Fibroblast of lung (primary cell): Measurements from ENCODE around the gene FASTK. TPM values are rescaled to one million over a fixed set of nuclear protein-coding genes. Genes with fewer than 3 reads are reported as not detected.

Experiments
- DNase-seq, 2 donors: peaks; one replicate each; pipeline versions ENCODE4 v3.0.0 to v3.0.0-alpha.2; 2010; ENCODE audit warnings: low read depth in 2 of 2
- H2AFZ ChIP-seq: 2 replicates; pipeline ENCODE4 v1.5.1; 2012; ENCODE audit warnings: low read length, control low read depth, inconsistent platforms
- H3K27ac ChIP-seq: 2 replicates; pipeline ENCODE4 v1.5.1; 2011; ENCODE audit warnings: low read length, control low read depth; ENCODE audit not compliant: insufficient read depth
- H3K27me3 ChIP-seq: 2 replicates; pipeline ENCODE4 v1.5.1; 2011; ENCODE audit warnings: mild to moderate bottlenecking, low read length; ENCODE audit not compliant: control insufficient read depth, insufficient read depth
- H3K36me3 ChIP-seq: 2 replicates; pipeline ENCODE4 v1.5.1; 2011; ENCODE audit warnings: low read length; ENCODE audit not compliant: control insufficient read depth, insufficient read depth
- H3K4me1 ChIP-seq: 2 replicates; pipeline ENCODE4 v1.5.1; 2011; ENCODE audit warnings: low read length; ENCODE audit not compliant: control insufficient read depth, insufficient read depth; ENCODE audit errors: extremely low read depth
- H3K4me2 ChIP-seq: 2 replicates; pipeline ENCODE4 v1.5.1; 2011; ENCODE audit warnings: low read length, control low read depth; ENCODE audit not compliant: insufficient read depth; ENCODE audit errors: extremely low read depth
- H3K4me3 ChIP-seq, 4 experiments: fragments of 200-600 bp in 1 of 4; sonication (generic) in 1 of 4; replicated peaks in 1 of 4; 2 replicates each; pipeline ENCODE4 v1.5.1; 2011 to 2016; ENCODE audit warnings: low read length in 4 of 4, low read depth in 3 of 4, mild to moderate bottlenecking in 3 of 4, control low read depth in 2 of 4, inconsistent platforms in 1 of 4, mixed read lengths in 1 of 4; ENCODE audit not compliant: insufficient read depth in 1 of 4; ENCODE audit errors: control extremely low read depth in 1 of 4
- H3K79me2 ChIP-seq: 2 replicates; pipeline ENCODE4 v1.5.1; 2012; ENCODE audit warnings: mild to moderate bottlenecking, low read length, inconsistent platforms; ENCODE audit not compliant: control insufficient read depth, insufficient read depth
- H3K9ac ChIP-seq: 2 replicates; pipeline ENCODE4 v1.5.1; 2011; ENCODE audit warnings: mild to moderate bottlenecking, low read length, control low read depth; ENCODE audit not compliant: insufficient read depth
- H3K9me3 ChIP-seq: 2 replicates; pipeline ENCODE4 v1.5.1; 2012; ENCODE audit warnings: low read depth, low read length; ENCODE audit not compliant: control insufficient read depth, insufficient read depth
- H4K20me1 ChIP-seq: 2 replicates; pipeline ENCODE4 v1.5.1; 2011; ENCODE audit warnings: low read length; ENCODE audit not compliant: control insufficient read depth, insufficient read depth; ENCODE audit errors: extremely low read depth
- EZH2 ChIP-seq: IDR thresholded peaks from 2 replicates; pipeline ENCODE4 v1.5.1; 2012; ENCODE audit warnings: low read length, control low read depth, mild to moderate bottlenecking; ENCODE audit errors: missing control alignments
- polyA plus RNA-seq, 2 donors: library from polyadenylated mRNA; depleted of rRNA in 1 of 2; stranded (reverse) in 1 of 2; unstranded in 1 of 2; fragments of >200 nt; gene quantifications; 2 replicates each; pipeline ENCODE4 v1.2.1, GENCODE V29; 2011 to 2012; ENCODE audit warnings: missing spikeins in 1 of 2
- total RNA-seq: library from RNA; depleted of rRNA; stranded (reverse); fragments of >200 nt; gene quantifications from 2 replicates; pipeline ENCODE4 v1.2.1, GENCODE V29; 2014
- TF ChIP-seq, protein P1 (sequence below), 2 donors: IDR thresholded peaks in 1 of 2; conservative IDR thresholded peaks in 1 of 2; 1 replicate in 1 of 2; 2 replicates in 1 of 2; pipeline ENCODE4 v1.5.1; 2011 to 2012; ENCODE audit warnings: low read length in 2 of 2, control low read depth in 1 of 2, inconsistent platforms in 1 of 2, low read depth in 1 of 2, mild to moderate bottlenecking in 1 of 2

The FASTK gene
- total and polyA plus RNA-seq, 2 donors (not counting 1 experiment from before 2014, with no cell fraction given) = 33.8 to 69.5 TPM

DNA sequence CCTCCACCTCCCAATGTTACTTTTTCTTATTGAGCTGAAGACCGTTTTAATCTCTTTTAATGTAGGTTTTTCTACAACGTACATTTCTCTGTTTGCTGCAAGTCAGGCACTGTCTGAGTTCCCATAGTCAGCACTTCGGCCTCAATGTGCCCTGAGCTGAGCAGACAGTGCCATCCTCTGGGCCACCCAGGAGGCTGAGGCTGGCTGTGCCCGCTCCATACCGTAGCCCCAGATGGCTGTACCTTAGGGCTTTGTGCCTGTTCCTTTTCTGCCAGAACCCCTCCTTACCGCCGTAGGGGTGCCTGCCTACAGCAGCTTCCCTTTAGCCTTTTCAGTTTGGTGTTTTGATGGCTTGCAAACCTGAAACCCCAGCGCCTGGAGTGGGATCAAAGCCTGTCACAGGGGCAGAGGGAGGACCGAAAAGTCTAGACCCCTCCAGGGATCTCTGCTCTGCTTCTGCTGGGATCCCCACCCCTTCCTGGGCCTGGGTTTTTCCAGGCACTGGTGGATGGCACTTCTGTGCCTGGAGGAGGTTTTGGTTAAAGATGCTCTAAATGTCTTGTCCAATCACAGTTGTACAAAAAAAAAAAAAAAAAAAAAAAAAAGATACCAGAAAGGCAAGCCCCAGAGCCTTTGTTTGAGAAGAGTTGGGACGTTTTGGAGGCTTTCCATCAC is 14.7 kb upstream of the FASTK start:
- Histone ChIP-seq H3K4me1 (peaks cover 3% of the 10 kb centered on the region), H4K20me1 (no peaks in the 10 kb centered on the region), H3K36me3 (no peaks in the 10 kb centered on the region), H2AFZ (no peak overlapping the region), H3K4me3 (no peak overlapping the region), H3K4me2 (no peak overlapping the region), H3K27me3 (no peaks in the 10 kb centered on the region), H3K9me3 (no peaks in the 10 kb centered on the region), H3K79me2 (peaks cover 77% of the 10 kb centered on the region), H3K9ac (no peak overlapping the region), H3K27ac (no peak overlapping the region)
- TF ChIP-seq, protein P1, sequence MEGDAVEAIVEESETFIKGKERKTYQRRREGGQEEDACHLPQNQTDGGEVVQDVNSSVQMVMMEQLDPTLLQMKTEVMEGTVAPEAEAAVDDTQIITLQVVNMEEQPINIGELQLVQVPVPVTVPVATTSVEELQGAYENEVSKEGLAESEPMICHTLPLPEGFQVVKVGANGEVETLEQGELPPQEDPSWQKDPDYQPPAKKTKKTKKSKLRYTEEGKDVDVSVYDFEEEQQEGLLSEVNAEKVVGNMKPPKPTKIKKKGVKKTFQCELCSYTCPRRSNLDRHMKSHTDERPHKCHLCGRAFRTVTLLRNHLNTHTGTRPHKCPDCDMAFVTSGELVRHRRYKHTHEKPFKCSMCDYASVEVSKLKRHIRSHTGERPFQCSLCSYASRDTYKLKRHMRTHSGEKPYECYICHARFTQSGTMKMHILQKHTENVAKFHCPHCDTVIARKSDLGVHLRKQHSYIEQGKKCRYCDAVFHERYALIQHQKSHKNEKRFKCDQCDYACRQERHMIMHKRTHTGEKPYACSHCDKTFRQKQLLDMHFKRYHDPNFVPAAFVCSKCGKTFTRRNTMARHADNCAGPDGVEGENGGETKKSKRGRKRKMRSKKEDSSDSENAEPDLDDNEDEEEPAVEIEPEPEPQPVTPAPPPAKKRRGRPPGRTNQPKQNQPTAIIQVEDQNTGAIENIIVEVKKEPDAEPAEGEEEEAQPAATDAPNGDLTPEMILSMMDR (conservative IDR thresholded peaks at IDR 0.05 in 1 of 2, IDR thresholded peaks at IDR 0.05 in 1 of 2; ENCODE audit: low read depth in 1 of 2, low read length in 2 of 2) = no peak
- no peak for TF ChIP-seq EZH2
- DNase-seq = no peak

DNA sequence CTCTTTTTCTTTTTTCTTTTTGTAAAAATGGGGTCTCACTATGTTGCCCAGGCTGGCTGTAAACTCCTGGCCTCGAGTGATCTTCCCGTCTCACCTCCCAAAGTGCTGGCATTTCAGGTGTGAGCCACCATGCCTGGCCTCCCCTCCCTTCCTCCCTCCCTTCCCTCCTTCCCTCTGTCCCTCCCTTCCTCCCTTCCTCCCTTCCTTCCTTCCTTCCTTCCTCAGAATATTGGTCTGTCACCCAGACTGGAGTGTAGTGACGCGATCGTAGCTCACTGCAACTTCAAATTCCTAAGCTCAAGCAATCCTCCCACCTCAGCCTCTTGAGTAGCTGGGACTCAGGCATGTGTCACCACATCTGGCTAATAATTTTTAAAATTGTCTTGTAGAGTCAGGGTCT is 14.1 kb upstream of the FASTK start:
- TF ChIP-seq, protein P1 (conservative IDR thresholded peaks at IDR 0.05 in 1 of 2, IDR thresholded peaks at IDR 0.05 in 1 of 2; ENCODE audit: low read depth in 1 of 2, low read length in 2 of 2) = no peak
- TF ChIP-seq EZH2 = no peak
- peak in 1 of 2 donors; percentile 46 for DNase-seq
- peaks cover 77% of the 10 kb centered on the region for H3K79me2 ChIP-seq
- H3K36me3 ChIP-seq = no peaks in the 10 kb centered on the region
- peaks cover 6% of the 10 kb centered on the region for H3K4me1 ChIP-seq
- no peak overlapping the region for H3K9ac ChIP-seq
- no peaks in the 10 kb centered on the region for H3K9me3 ChIP-seq
- no peak overlapping the region for H3K4me2 ChIP-seq
- H2AFZ ChIP-seq = no peak overlapping the region
- H3K27me3 ChIP-seq = no peaks in the 10 kb centered on the region
- H3K4me3 ChIP-seq = no peak overlapping the region
- no peaks in the 10 kb centered on the region for H4K20me1 ChIP-seq
- H3K27ac ChIP-seq = no peak overlapping the region

DNA sequence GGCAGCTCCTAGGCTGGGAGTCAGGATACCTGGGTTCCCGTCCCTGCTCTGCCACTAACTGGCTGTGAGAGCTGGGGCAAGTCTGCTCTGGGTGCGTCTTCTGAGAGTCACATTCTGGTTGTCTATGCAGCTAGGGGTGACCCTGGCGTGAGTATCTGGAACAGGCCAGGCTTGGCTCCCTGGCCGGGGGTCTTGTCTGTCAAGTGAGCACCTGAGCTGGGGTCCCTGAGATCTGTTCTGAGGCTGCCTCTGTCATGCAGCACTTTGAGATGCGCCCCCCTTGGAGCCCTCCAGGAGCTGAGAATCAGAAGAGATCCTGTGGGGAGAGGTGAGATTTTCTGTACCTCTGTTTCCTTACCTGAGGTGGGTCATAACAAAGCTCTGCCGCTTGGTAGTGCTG is 13.1 kb upstream of the FASTK start:
- no peak overlapping the region for H2AFZ ChIP-seq
- H3K27ac ChIP-seq = no peak overlapping the region
- H3K27me3 ChIP-seq = no peaks in the 10 kb centered on the region
- H3K4me1 ChIP-seq = peaks cover 12% of the 10 kb centered on the region
- H3K4me3 ChIP-seq = no peak overlapping the region
- H4K20me1 ChIP-seq = no peaks in the 10 kb centered on the region
- no peak overlapping the region for H3K4me2 ChIP-seq
- H3K36me3 ChIP-seq = no peaks in the 10 kb centered on the region
- no peak for DNase-seq
- H3K79me2 ChIP-seq = peaks cover 83% of the 10 kb centered on the region
- TF ChIP-seq, protein P1 (conservative IDR thresholded peaks at IDR 0.05 in 1 of 2, IDR thresholded peaks at IDR 0.05 in 1 of 2; ENCODE audit: low read depth in 1 of 2, low read length in 2 of 2) = no peak
- no peak for TF ChIP-seq EZH2
- H3K9ac ChIP-seq = no peak overlapping the region
- no peaks in the 10 kb centered on the region for H3K9me3 ChIP-seq
